Activated B cell treated with CpG ODN at 0.5 μM for 24 hours (primary cell): ENCODE results near the gene PLCE1. TPM values are rescaled to one million over a fixed set of nuclear protein-coding genes. Genes with fewer than 3 reads are reported as not detected.

Experiments
- ATAC-seq: fragments of 200-7000 bp; cut with Tn5 transposase; one replicate; pipeline ENCODE4 v1.10.0; 2021; ENCODE audit warnings: low read depth, mild to moderate bottlenecking, moderate library complexity
- CTCF ChIA-PET: fragments of 350-600 bp; sonication (Branson Sonifier 250); formaldehyde crosslinking; loops from one replicate; lab custom pipeline; 2021; ENCODE audit warnings: antibody characterized with exemption; lab: Charles Lee
- POLR2A ChIA-PET: fragments of 350-600 bp; sonication (Branson Sonifier 250); formaldehyde crosslinking; loops from one replicate; lab custom pipeline; 2021; ENCODE audit warnings: antibody characterized with exemption; lab: Charles Lee
- DNase-seq: peaks from one replicate; pipeline ENCODE4 v3.0.0; 2022
- H3K27ac Mint-ChIP-seq: one replicate; pipeline ENCODE4 v1.8.0; 2020; ENCODE audit warnings: mixed read lengths
- H3K27me3 Mint-ChIP-seq: one replicate; pipeline ENCODE4 v1.8.0; 2021; ENCODE audit warnings: mixed read lengths
- H3K36me3 Mint-ChIP-seq: one replicate; pipeline ENCODE4 v1.8.0; 2021; ENCODE audit warnings: low read depth, mixed read lengths
- H3K4me1 Mint-ChIP-seq: one replicate; pipeline ENCODE4 v1.8.0; 2021; ENCODE audit warnings: mixed read lengths
- H3K4me3 Mint-ChIP-seq: one replicate; pipeline ENCODE4 v1.8.0; 2020; ENCODE audit warnings: mild to moderate bottlenecking, mixed read lengths
- H3K9me3 Mint-ChIP-seq: one replicate; pipeline ENCODE4 v1.8.0; 2020; ENCODE audit warnings: mixed read lengths
- intact Hi-C: fragments of 100-400 bp; cut with micrococcal nuclease; formaldehyde crosslinking; loops from one replicate; pipeline ENCODE4 v1.15.1; 2024
- total RNA-seq: library from RNA; stranded (reverse); gene quantifications from 2 replicates; pipeline ENCODE4 v1.2.3, GENCODE V29; 2022
- TF ChIP-seq, protein P1 (sequence below): fragments of 200-600 bp; IDR thresholded peaks from one replicate; pipeline ENCODE4 v1.8.0; 2022; ENCODE audit warnings: antibody characterized with exemption, mild to moderate bottlenecking

The PLCE1 gene
- total RNA-seq, 1 donor from 2014 or later: not detected

DNA sequence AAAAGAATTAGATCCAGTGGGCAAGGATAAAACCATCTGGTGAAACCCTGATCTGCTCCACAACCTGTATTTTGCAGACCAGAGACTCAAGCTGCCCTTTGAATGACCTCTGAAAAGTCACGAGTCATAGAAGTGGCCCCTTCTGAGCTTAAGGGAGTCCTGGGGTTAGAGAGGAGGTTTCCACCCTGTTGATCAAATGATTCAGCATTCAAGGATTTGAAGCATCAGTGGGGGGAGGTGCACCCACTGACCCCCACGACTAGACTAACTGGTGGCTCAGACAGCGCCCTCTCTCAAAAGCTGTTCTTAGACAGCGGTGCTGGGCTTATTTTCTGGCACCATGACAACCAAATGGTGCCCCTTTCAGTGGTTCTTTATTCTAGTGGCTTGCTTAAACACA lies 44.3 kb downstream of the PLCE1 start:
- CTCF ChIA-PET: no interaction called here

DNA sequence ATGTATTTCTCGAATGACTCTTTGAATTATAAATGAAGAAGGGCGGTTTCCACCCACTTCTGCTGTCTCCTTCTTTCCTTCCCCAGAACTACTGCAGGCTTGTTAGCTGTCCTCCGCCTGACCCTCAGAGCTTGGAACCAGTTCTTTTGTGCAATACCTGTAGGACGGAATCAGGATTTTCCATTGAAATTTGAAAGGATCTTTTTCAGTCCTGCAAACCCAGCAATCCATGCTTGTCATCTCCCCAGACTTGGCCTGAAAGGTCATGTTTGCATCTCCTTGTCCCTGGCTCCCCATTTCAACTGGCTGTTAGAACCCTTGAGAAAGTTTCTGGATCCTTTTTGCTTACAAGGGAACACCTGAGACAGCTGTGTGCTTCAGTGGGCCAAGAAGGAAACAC lies 47.5 kb downstream of the PLCE1 start:
- Mint-ChIP-seq H3K9me3 (no peaks in the 10 kb centered on the region), H3K4me3 (no peak overlapping the region), H3K27ac (no peak overlapping the region), H3K27me3 (peaks cover 8% of the 10 kb centered on the region), H3K36me3 (no peaks in the 10 kb centered on the region), H3K4me1 (no peaks in the 10 kb centered on the region)
- ChIA-PET POLR2A (no interaction called here), CTCF (no interaction called here)
- intact Hi-C loops: no loop called here
- ATAC-seq (no peak), DNase-seq (no peak)
- TF ChIP-seq, protein P1, sequence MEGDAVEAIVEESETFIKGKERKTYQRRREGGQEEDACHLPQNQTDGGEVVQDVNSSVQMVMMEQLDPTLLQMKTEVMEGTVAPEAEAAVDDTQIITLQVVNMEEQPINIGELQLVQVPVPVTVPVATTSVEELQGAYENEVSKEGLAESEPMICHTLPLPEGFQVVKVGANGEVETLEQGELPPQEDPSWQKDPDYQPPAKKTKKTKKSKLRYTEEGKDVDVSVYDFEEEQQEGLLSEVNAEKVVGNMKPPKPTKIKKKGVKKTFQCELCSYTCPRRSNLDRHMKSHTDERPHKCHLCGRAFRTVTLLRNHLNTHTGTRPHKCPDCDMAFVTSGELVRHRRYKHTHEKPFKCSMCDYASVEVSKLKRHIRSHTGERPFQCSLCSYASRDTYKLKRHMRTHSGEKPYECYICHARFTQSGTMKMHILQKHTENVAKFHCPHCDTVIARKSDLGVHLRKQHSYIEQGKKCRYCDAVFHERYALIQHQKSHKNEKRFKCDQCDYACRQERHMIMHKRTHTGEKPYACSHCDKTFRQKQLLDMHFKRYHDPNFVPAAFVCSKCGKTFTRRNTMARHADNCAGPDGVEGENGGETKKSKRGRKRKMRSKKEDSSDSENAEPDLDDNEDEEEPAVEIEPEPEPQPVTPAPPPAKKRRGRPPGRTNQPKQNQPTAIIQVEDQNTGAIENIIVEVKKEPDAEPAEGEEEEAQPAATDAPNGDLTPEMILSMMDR: no peak

More for the DNA sequence above, 44.3 kb downstream of the PLCE1 start:
- H3K36me3 Mint-ChIP-seq: no peaks in the 10 kb centered on the region
- intact Hi-C loops: no loop called here
- H3K4me1 Mint-ChIP-seq: no peaks in the 10 kb centered on the region
- no peak overlapping the region for H3K27ac Mint-ChIP-seq
- no peak overlapping the region for H3K4me3 Mint-ChIP-seq
- TF ChIP-seq, protein P1: no peak
- no peaks in the 10 kb centered on the region for H3K9me3 Mint-ChIP-seq
- POLR2A ChIA-PET: no interaction called here
- DNase-seq (no peak), ATAC-seq (no peak)
- peaks cover 8% of the 10 kb centered on the region for H3K27me3 Mint-ChIP-seq

DNA sequence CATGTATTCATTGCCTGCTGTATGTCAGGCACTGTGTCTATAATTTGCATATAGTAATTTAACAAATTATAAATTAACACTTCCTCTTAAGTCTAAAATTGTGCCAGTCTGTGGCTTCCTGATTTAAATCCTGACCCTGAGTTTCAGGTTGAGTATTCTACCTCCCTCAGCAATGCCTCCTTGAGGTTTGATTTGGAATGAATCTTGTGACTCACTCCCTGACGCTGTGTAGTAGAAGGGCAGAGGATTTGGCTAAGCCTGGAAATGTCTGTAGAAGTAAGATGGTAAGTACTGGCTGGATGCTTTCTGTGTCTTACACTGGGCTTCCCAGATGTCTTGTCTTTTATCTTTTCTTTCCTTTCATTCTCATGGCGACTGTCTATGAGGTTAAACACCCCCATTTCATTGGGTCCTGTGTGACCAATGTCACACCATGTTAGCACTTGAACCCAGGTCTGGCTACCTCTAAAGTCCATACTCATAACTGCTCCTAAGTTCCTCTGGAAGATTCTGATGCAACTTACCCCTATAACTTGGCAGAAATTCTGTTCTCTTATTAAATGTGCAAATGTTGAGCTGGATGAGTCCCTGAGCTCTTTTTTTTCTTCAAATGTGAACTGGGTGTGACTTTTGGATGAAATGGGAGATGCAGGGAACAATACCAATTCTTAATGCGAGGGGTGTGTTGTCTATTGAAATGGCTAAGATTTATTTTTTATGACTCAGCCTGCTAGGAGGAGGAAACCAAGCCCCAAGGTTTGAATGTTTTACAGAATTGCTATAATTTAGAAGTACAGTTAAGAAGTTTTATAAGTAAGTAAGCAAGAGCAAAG lies 48.5 kb downstream of the PLCE1 start:
- H3K4me1 Mint-ChIP-seq: no peaks in the 10 kb centered on the region
- H3K27ac Mint-ChIP-seq: no peak overlapping the region
- intact Hi-C loops: no loop called here
- no peaks in the 10 kb centered on the region for H3K9me3 Mint-ChIP-seq
- H3K36me3 Mint-ChIP-seq: no peaks in the 10 kb centered on the region
- POLR2A ChIA-PET: no interaction called here
- ATAC-seq (no peak), DNase-seq (no peak)
- no peak overlapping the region for H3K4me3 Mint-ChIP-seq
- TF ChIP-seq, protein P1: no peak
- peaks cover 8% of the 10 kb centered on the region for H3K27me3 Mint-ChIP-seq
- CTCF ChIA-PET: no interaction called here

DNA sequence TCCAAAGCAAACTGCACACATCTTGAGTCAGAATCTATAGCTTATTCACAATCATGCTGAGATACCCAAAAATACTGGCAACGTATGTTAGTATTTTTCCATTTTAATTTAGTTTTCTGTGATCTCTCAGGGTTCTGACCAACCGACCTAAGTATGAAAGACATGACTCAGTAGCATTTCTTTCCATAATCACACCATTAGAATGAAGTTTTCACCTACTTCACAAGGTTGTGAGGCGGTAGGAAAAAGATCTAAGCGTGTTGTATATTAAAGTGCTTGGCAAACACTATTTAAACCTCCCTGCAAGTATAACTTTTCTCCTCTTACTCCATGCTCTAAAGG lies 49.1 kb downstream of the PLCE1 start:
- Mint-ChIP-seq H3K27me3 (peaks cover 8% of the 10 kb centered on the region), H3K4me3 (no peak overlapping the region), H3K27ac (no peak overlapping the region), H3K36me3 (no peaks in the 10 kb centered on the region), H3K4me1 (no peaks in the 10 kb centered on the region), H3K9me3 (no peaks in the 10 kb centered on the region)
- no peak for ATAC-seq
- no peak for DNase-seq
- POLR2A ChIA-PET: no interaction called here
- TF ChIP-seq, protein P1: no peak
- CTCF ChIA-PET: no interaction called here
- intact Hi-C loops: no loop called here

Other genes starting within 250 kb of the PLCE1 start
- not detected in 2 replicates for gene LGI1, start 236.0 kb upstream of the PLCE1 start, total RNA-seq
- 2.1 and 2.2 TPM in 2 replicates for gene SLC35G1, start 100.0 kb upstream of the PLCE1 start, total RNA-seq